Measurements from ENCODE around the gene NAA50.

DNA sequence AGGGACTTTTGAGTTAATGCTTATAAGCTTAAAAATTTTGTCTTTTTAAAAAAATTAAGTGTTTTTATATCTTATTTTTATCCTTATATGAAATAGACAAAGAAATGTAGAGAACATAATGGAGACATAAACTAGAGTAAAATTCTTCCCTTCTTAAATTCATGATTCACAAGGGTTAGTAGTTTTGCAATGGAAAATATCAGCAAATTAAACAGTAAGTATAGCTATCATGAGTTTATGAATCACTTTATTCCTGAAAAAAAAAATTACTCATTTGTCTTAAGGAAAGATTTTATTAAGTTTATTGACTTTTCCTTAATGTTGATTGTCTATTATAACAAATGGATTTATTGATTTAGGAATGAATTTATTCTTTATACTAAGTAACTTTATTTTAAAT is 5.1 kb upstream of the NAA50 start:
- TF ChIP-seq, protein P1, sequence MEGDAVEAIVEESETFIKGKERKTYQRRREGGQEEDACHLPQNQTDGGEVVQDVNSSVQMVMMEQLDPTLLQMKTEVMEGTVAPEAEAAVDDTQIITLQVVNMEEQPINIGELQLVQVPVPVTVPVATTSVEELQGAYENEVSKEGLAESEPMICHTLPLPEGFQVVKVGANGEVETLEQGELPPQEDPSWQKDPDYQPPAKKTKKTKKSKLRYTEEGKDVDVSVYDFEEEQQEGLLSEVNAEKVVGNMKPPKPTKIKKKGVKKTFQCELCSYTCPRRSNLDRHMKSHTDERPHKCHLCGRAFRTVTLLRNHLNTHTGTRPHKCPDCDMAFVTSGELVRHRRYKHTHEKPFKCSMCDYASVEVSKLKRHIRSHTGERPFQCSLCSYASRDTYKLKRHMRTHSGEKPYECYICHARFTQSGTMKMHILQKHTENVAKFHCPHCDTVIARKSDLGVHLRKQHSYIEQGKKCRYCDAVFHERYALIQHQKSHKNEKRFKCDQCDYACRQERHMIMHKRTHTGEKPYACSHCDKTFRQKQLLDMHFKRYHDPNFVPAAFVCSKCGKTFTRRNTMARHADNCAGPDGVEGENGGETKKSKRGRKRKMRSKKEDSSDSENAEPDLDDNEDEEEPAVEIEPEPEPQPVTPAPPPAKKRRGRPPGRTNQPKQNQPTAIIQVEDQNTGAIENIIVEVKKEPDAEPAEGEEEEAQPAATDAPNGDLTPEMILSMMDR (IDR thresholded peaks at IDR 0.05; ENCODE audit: low read depth, low read length), result no peak
- TF ChIP-seq MYC (IDR thresholded peaks at IDR 0.05; ENCODE audit: low read depth, low read length), result no peak

Data from NB4 (cell line).